Stimulated activated CD4-positive, alpha-beta T cell treated with anti-CD3 and anti-CD28 coated beads, TNF-alpha, amount 100 ng/mL, for 4 hours (primary cell): ENCODE data around the gene NAT16.
"Not testable (repeated sequence)": the region's sequence is repeated elsewhere in the genome, so short reads cannot be mapped to it uniquely, and the experiment has no call there.

ENCODE experiments used
- DNase-seq, 3 experiments: peaks; one replicate each; pipeline ENCODE4 v3.0.0-alpha.2; 2020; ENCODE audit warnings: low read depth in 3 of 3

Gene NAT16

GRCh38 chr7:101180130-101180755, at the start of gene NAT16:
Gene NAT16, minus strand, starts transcription at chr7:101180293. Its CDS starts 5,486 bp downstream, at chr7:101174807.
- DNase-seq: no peak

- DNase-seq: no peak
Measured at GRCh38 chr7:101226721-101227120, 46.6 kb upstream of the NAT16 start.

- no peak for DNase-seq
Measured at GRCh38 chr7:101225650-101226049, 45.6 kb upstream of the NAT16 start.

GRCh38 chr7:101223528-101223927, 43.4 kb upstream of the NAT16 start:
- no peak for DNase-seq

GRCh38 chr7:101222275-101222830, 42.3 kb upstream of the NAT16 start:
- DNase-seq: no peak

GRCh38 chr7:101220295-101220694, 40.2 kb upstream of the NAT16 start:
- no peak for DNase-seq

- no peak for DNase-seq
Measured at GRCh38 chr7:101218236-101219125, 38.4 kb upstream of the NAT16 start.

- peak; percentile 88 to 96 (median 89) for DNase-seq
Measured at GRCh38 chr7:101217388-101218235, 37.5 kb upstream of the NAT16 start, which contains the start of the genes PLOD3 and ZNHIT1. Gene PLOD3, minus strand, starts transcription at chr7:101217581. Its CDS starts 307 bp downstream, at chr7:101217274. Gene ZNHIT1, plus strand, starts transcription at chr7:101218165. Its CDS starts 31 bp downstream, at chr7:101218196.

- no peak for DNase-seq
Measured at GRCh38 chr7:101216860-101217387, 36.8 kb upstream of the NAT16 start.

GRCh38 chr7:101216001-101216859, 36.1 kb upstream of the NAT16 start:
- no peak for DNase-seq

- no peak for DNase-seq
Measured at GRCh38 chr7:101212014-101212413, 31.9 kb upstream of the NAT16 start.

GRCh38 chr7:101211501-101211900, 31.4 kb upstream of the NAT16 start:
- no peak for DNase-seq

GRCh38 chr7:101210143-101210542, 30.1 kb upstream of the NAT16 start:
- no peak for DNase-seq

- no peak for DNase-seq
Measured at GRCh38 chr7:101208794-101209193, 28.7 kb upstream of the NAT16 start.

- no peak for DNase-seq
Measured at GRCh38 chr7:101207459-101207858, 27.4 kb upstream of the NAT16 start.

GRCh38 chr7:101206665-101207042, 26.6 kb upstream of the NAT16 start:
- no peak for DNase-seq

- no peak for DNase-seq
Measured at GRCh38 chr7:101205901-101206664, 26.0 kb upstream of the NAT16 start.

- DNase-seq: not testable (repeated sequence)
Measured at GRCh38 chr7:101203740-101204738, 23.9 kb upstream of the NAT16 start.

GRCh38 chr7:101202603-101202918, 22.5 kb upstream of the NAT16 start:
- DNase-seq: no peak
